OCI-LY1 (cell line): ENCODE results near the gene CCR9.
A peak's percentile ranks its signal among the peaks of the same experiment; 100 is the strongest.

Experiments
- H2AFZ ChIP-seq: fragments of 200-600 bp; sonication (generic), shearing (Covaris generic); 2 replicates; pipeline ENCODE4 v1.6.0; 2014; ENCODE audit warnings: antibody characterized with exemption, mild to moderate bottlenecking, low read length
- H3F3A ChIP-seq: fragments of 200-600 bp; sonication (generic), shearing (Covaris generic); 2 replicates; pipeline ENCODE4 v1.6.0; 2014; ENCODE audit warnings: mild to moderate bottlenecking, antibody characterized with exemption, low read length, moderate library complexity; ENCODE audit not compliant: insufficient read depth
- H3K27ac ChIP-seq: fragments of 200-600 bp; sonication (generic); 2 replicates; pipeline ENCODE4 v1.5.1; 2014; ENCODE audit warnings: low read length, mixed run types, mild to moderate bottlenecking, low read depth; ENCODE audit not compliant: poor library complexity, severe bottlenecking
- H3K27me3 ChIP-seq: fragments of 200-600 bp; sonication (generic); 2 replicates; pipeline ENCODE4 v1.6.0; 2014; ENCODE audit warnings: antibody characterized with exemption, mild to moderate bottlenecking, low read length, moderate library complexity; ENCODE audit not compliant: insufficient read depth
- H3K36me3 ChIP-seq: fragments of 200-600 bp; sonication (generic); 2 replicates; pipeline ENCODE4 v1.6.1; 2014; ENCODE audit warnings: mild to moderate bottlenecking, antibody characterized with exemption, low read length, moderate library complexity, mixed read lengths; ENCODE audit not compliant: insufficient read depth
- H3K4me1 ChIP-seq: fragments of 200-600 bp; sonication (generic); 2 replicates; pipeline ENCODE4 v1.5.1; 2014; ENCODE audit warnings: mild to moderate bottlenecking, low read length, moderate library complexity; ENCODE audit not compliant: insufficient read depth, severe bottlenecking
- H3K4me2 ChIP-seq: fragments of 200-600 bp; sonication (generic), shearing (Covaris generic); 2 replicates; pipeline ENCODE4 v1.6.1; 2014; ENCODE audit warnings: low read length
- H3K4me3 ChIP-seq: fragments of 200-600 bp; sonication (generic); 2 replicates; pipeline ENCODE4 v1.5.1; 2014; ENCODE audit warnings: low read length, low read depth, mild to moderate bottlenecking, mixed read lengths; ENCODE audit not compliant: poor library complexity, severe bottlenecking
- H3K79me2 ChIP-seq: fragments of 200-600 bp; shearing (Covaris generic); 2 replicates; pipeline ENCODE4 v1.6.1; 2016; ENCODE audit warnings: mixed run types, low read length, mixed read lengths; ENCODE audit not compliant: insufficient read depth
- H3K9ac ChIP-seq: fragments of 200-600 bp; sonication (generic), shearing (Covaris generic); 2 replicates; pipeline ENCODE4 v1.6.1; 2014; ENCODE audit warnings: mild to moderate bottlenecking, low read length, mixed read lengths
- H3K9me2 ChIP-seq: fragments of 200-600 bp; sonication (generic), shearing (Covaris generic); 2 replicates; pipeline ENCODE4 v1.6.1; 2014; ENCODE audit warnings: low read depth, mild to moderate bottlenecking, low read length, mixed read lengths
- H3K9me3 ChIP-seq: fragments of 200-600 bp; shearing (Covaris generic); 2 replicates; pipeline ENCODE4 v1.6.1; 2014; ENCODE audit warnings: low read length, mixed read lengths
- H4K20me1 ChIP-seq: fragments of 200-600 bp; sonication (generic), shearing (Covaris generic); 2 replicates; pipeline ENCODE4 v1.6.0; 2016; ENCODE audit warnings: mild to moderate bottlenecking, low read length; ENCODE audit not compliant: insufficient read depth
- EZH2 ChIP-seq: fragments of 200-600 bp; sonication (generic), shearing (Covaris generic); IDR thresholded peaks from 2 replicates; pipeline ENCODE4 v1.8.0; 2017; ENCODE audit warnings: borderline replicate concordance, mixed run types, mild to moderate bottlenecking, antibody characterized with exemption, low read length, moderate library complexity, mixed read lengths
- TF ChIP-seq, protein P1 (sequence below): fragments of 200-600 bp; sonication (generic), shearing (Covaris generic); IDR thresholded peaks from 2 replicates; pipeline ENCODE4 v1.5.1; 2017; ENCODE audit warnings: mild to moderate bottlenecking, antibody characterized with exemption, low read length, moderate library complexity, mixed read lengths

The CCR9 gene

DNA sequence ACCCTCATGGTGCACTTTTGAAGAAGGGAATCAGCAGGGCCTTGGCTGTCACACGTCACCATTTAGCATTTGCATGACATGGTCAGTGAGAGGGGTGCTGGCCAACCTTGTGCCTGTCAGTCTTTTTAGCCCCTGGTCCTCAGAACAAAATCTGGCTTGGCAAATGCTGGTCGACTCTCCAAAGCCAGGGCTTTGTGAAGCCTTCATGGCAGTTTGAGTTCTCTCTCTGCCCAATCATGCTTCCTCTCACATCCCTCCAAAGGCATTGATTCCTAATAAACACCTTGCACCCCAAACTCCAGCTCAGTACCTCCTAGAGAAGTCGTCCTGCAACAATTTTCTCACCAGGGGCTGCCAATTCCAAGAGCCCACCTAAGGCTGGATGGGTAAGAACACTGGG, 19.4 kb downstream of the CCR9 start:
- TF ChIP-seq, protein P1, sequence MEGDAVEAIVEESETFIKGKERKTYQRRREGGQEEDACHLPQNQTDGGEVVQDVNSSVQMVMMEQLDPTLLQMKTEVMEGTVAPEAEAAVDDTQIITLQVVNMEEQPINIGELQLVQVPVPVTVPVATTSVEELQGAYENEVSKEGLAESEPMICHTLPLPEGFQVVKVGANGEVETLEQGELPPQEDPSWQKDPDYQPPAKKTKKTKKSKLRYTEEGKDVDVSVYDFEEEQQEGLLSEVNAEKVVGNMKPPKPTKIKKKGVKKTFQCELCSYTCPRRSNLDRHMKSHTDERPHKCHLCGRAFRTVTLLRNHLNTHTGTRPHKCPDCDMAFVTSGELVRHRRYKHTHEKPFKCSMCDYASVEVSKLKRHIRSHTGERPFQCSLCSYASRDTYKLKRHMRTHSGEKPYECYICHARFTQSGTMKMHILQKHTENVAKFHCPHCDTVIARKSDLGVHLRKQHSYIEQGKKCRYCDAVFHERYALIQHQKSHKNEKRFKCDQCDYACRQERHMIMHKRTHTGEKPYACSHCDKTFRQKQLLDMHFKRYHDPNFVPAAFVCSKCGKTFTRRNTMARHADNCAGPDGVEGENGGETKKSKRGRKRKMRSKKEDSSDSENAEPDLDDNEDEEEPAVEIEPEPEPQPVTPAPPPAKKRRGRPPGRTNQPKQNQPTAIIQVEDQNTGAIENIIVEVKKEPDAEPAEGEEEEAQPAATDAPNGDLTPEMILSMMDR = no peak
- Histone ChIP-seq H3K4me2 (no peak overlapping the region), H3K4me1 (no peaks in the 10 kb centered on the region), H2AFZ (no peak overlapping the region), H3K9me2 (no peaks in the 10 kb centered on the region), H3K79me2 (no peaks in the 10 kb centered on the region), H3K36me3 (no peaks in the 10 kb centered on the region), H3K4me3 (no peak overlapping the region), H3K9me3 (no peaks in the 10 kb centered on the region), H3K27me3 (peaks cover 10% of the 10 kb centered on the region), H3F3A (no peaks in the 10 kb centered on the region), H3K9ac (no peak overlapping the region), H3K27ac (no peak overlapping the region), H4K20me1 (no peaks in the 10 kb centered on the region)

DNA sequence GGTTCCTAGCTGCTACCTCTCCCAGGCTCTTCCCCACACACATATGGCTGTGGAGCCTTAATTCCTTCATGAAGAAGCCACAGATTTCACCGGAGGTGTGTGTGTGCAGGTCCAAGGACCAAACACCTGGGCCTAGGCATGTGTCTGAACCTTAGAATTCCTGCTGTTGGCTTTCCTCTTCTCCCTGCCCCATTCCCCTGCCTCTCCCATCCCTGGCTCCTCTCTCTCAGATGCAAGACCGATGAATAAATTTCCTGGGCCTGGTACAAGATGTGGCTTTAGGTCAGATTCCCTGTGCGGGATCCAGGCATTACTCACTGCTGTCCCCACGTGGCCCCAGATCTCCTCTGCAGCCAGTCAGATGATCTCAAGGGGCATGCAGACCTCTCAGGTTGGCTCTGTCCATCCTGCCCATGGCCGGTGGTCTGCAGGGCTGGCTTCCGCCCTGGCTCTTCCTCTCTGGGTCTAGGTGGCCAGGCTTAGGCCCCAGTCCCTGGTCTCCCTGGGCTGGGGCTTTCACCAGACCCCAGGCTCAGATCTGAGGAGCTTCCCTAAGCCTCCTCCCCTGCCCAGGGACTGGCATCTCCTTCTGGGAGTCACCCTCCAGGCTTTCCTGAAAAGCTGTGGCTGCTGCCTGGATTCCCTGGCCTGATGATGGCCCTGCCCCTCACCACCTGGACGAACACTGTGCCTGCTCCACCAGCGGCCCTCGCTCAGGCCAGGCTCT, 20.5 kb downstream of the CCR9 start:
- Histone ChIP-seq H3K9me2 (no peaks in the 10 kb centered on the region), H3K27me3 (peaks cover 7% of the 10 kb centered on the region)
- TF ChIP-seq, protein P1 = peak; percentile 50
- TF ChIP-seq EZH2 = no peak

DNA sequence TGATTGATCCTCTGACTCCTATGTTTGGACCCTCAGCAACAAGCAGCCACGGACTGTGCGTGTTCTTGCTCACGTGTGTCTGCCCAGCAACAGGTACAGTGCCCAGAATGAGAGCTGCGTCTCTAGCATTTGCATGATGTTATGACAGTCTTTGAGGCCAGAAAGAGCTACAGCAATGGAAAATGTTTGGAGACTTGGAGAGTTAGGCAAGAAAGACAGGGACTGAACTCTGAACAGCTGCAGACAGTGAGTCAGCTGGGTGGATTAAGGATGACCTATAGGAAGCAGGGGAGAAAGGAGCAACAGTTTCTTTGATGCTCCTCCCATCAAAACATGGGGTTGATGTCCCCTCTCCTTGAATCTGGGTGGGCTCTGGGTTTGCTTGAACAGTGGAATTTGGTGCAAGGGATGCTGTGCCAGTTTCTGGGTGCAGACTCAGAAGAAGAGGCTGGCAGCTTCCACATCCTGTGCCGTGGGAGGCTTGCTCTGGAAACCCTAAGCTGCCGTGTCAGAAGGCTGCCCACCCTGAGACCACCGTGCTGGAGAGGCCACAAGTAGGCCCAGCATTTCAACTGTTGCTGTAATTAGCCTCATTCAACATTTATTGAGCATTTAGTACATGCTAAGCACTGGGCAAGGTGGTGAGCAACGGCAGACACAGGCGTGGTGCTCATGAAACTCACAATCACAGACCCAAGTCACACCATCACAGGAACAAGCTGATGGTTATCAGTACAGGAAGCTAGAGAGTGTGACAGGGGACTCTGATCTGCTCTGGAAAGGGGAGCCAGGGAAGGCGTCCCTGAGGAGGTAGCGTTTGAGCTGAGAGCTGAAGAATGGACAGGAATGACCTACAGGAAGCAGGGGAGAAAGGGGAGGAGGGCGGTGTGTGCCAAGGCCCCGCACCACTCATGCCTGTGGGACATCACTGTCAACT, 21.7 kb downstream of the CCR9 start:
- Histone ChIP-seq H3K9me3 (no peaks in the 10 kb centered on the region), H3K4me1 (no peaks in the 10 kb centered on the region), H3K9ac (no peak overlapping the region), H3K4me2 (no peak overlapping the region), H3K36me3 (no peaks in the 10 kb centered on the region), H3K27ac (no peak overlapping the region), H3K79me2 (no peaks in the 10 kb centered on the region), H3K4me3 (no peak overlapping the region), H2AFZ (no peak overlapping the region), H3K9me2 (no peaks in the 10 kb centered on the region), H4K20me1 (no peaks in the 10 kb centered on the region), H3F3A (no peaks in the 10 kb centered on the region), H3K27me3 (peaks cover 6% of the 10 kb centered on the region; the same call in 1 of the 2 replicates)
- TF ChIP-seq, protein P1 = no peak
- TF ChIP-seq EZH2 = no peak

More for the DNA sequence above, 20.5 kb downstream of the CCR9 start:
- no peak overlapping the region for H3K27ac ChIP-seq
- H3F3A ChIP-seq = no peaks in the 10 kb centered on the region
- H3K9ac ChIP-seq = no peak overlapping the region
- H3K4me2 ChIP-seq = no peak overlapping the region
- H3K9me3 ChIP-seq = no peaks in the 10 kb centered on the region
- no peak overlapping the region for H2AFZ ChIP-seq
- no peaks in the 10 kb centered on the region for H3K36me3 ChIP-seq
- no peaks in the 10 kb centered on the region for H4K20me1 ChIP-seq
- no peak overlapping the region for H3K4me3 ChIP-seq
- H3K79me2 ChIP-seq = no peaks in the 10 kb centered on the region
- H3K4me1 ChIP-seq = no peaks in the 10 kb centered on the region
